ENCODE measurements around the gene SCGB3A2. TPM values are rescaled to one million over a fixed set of nuclear protein-coding genes. Genes with fewer than 3 reads are reported as not detected.

The SCGB3A2 gene
- polyA plus RNA-seq, 3 donors: 1.3 to 15.9 (median 9.3) TPM

- Histone ChIP-seq H3K4me2 (replicated peaks; ENCODE audit: extremely low read depth, low read length, poor library complexity, severe bottlenecking) (no peak overlapping the region), H3K9me3 (replicated peaks in 1 of 2; ENCODE audit: control insufficient read depth in 1 of 2, insufficient read depth in 1 of 2, low read length in 2 of 2) (no peaks in the 10 kb centered on the region), H3K4me1 (ENCODE audit: control insufficient read depth in 1 of 2, insufficient read depth in 2 of 2, low read length in 2 of 2) (peaks cover 0 to 5% of the 10 kb centered on the region in 2 donors), H3K27me3 (ENCODE audit: control insufficient read depth in 2 of 2, insufficient read depth in 2 of 2, low read length in 2 of 2) (no peaks in the 10 kb centered on the region), H3K27ac (ENCODE audit: low read depth in 1 of 2, low read length in 2 of 2) (no peak overlapping the region), H3K79me2 (ENCODE audit: insufficient read depth, low read length) (no peaks in the 10 kb centered on the region), H3K36me3 (replicated peaks in 1 of 2; ENCODE audit: control insufficient read depth in 1 of 2, insufficient read depth in 2 of 2, low read length in 2 of 2) (no peaks in the 10 kb centered on the region), H2AFZ (ENCODE audit: insufficient read depth, low read depth, low read length, poor library complexity, severe bottlenecking) (no peak overlapping the region), H4K20me1 (ENCODE audit: insufficient read depth, low read length) (no peaks in the 10 kb centered on the region), H3K4me3 (replicated peaks in 1 of 3; ENCODE audit: low read depth in 2 of 3, low read length in 3 of 3) (no peak overlapping the region), H3K9ac (ENCODE audit: insufficient read depth, low read length, poor library complexity, severe bottlenecking) (no peak overlapping the region)
- 100% methylated on average over 2 of the region's 3 CpGs for WGBS (ENCODE audit: insufficient coverage)
- intact Hi-C loops (cut with micrococcal nuclease): loop anchor here in 1 of 2 donors (10.0 kb wide), 1 partner anchor 83 kb away; no protein-coding TSS in a partner anchor
- H3K4me1 Mint-ChIP-seq: peaks cover 19% of the 10 kb centered on the region
- TF ChIP-seq, protein P1, sequence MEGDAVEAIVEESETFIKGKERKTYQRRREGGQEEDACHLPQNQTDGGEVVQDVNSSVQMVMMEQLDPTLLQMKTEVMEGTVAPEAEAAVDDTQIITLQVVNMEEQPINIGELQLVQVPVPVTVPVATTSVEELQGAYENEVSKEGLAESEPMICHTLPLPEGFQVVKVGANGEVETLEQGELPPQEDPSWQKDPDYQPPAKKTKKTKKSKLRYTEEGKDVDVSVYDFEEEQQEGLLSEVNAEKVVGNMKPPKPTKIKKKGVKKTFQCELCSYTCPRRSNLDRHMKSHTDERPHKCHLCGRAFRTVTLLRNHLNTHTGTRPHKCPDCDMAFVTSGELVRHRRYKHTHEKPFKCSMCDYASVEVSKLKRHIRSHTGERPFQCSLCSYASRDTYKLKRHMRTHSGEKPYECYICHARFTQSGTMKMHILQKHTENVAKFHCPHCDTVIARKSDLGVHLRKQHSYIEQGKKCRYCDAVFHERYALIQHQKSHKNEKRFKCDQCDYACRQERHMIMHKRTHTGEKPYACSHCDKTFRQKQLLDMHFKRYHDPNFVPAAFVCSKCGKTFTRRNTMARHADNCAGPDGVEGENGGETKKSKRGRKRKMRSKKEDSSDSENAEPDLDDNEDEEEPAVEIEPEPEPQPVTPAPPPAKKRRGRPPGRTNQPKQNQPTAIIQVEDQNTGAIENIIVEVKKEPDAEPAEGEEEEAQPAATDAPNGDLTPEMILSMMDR (IDR thresholded peaks at IDR 0.05): no peak
- peaks cover 0 to 2% (median 2%) of the 10 kb centered on the region in 3 donors for H3K27me3 Mint-ChIP-seq (ENCODE audit: low read depth in 3 of 3)
- no peak overlapping the region for H3K27ac Mint-ChIP-seq
- DNase-seq: no peak
- H3K9me3 Mint-ChIP-seq: no peaks in the 10 kb centered on the region
- H3K36me3 Mint-ChIP-seq: no peaks in the 10 kb centered on the region
- H3K4me3 Mint-ChIP-seq: no peak overlapping the region
These were observed 26.9 kb upstream of the SCGB3A2 start for GRCh38 chr5:147851578-147851977.

- TF ChIP-seq, protein P1 (IDR thresholded peaks at IDR 0.05): no peak
- no peak overlapping the region for H3K9ac ChIP-seq (ENCODE audit: insufficient read depth, low read length, poor library complexity, severe bottlenecking)
- no peak overlapping the region for H3K4me3 ChIP-seq (replicated peaks in 1 of 3; ENCODE audit: low read depth in 2 of 3, low read length in 3 of 3)
These were observed 26.1 kb upstream of the SCGB3A2 start for GRCh38 chr5:147852365-147852764.

More at GRCh38 chr5:147852365-147852764, 26.1 kb upstream of the SCGB3A2 start:
- Histone ChIP-seq H4K20me1 (ENCODE audit: insufficient read depth, low read length) (no peaks in the 10 kb centered on the region), H3K27ac (ENCODE audit: low read depth in 1 of 2, low read length in 2 of 2) (no peak overlapping the region), H3K36me3 (replicated peaks in 1 of 2; ENCODE audit: control insufficient read depth in 1 of 2, insufficient read depth in 2 of 2, low read length in 2 of 2) (no peaks in the 10 kb centered on the region), H2AFZ (ENCODE audit: insufficient read depth, low read depth, low read length, poor library complexity, severe bottlenecking) (no peak overlapping the region), H3K79me2 (ENCODE audit: insufficient read depth, low read length) (no peaks in the 10 kb centered on the region), H3K27me3 (ENCODE audit: control insufficient read depth in 2 of 2, insufficient read depth in 2 of 2, low read length in 2 of 2) (no peaks in the 10 kb centered on the region), H3K4me1 (ENCODE audit: control insufficient read depth in 1 of 2, insufficient read depth in 2 of 2, low read length in 2 of 2) (peaks cover 0 to 5% of the 10 kb centered on the region in 2 donors), H3K4me2 (replicated peaks; ENCODE audit: extremely low read depth, low read length, poor library complexity, severe bottlenecking) (no peak overlapping the region), H3K9me3 (replicated peaks in 1 of 2; ENCODE audit: control insufficient read depth in 1 of 2, insufficient read depth in 1 of 2, low read length in 2 of 2) (no peaks in the 10 kb centered on the region)
- Mint-ChIP-seq H3K4me3 (no peak overlapping the region), H3K9me3 (no peaks in the 10 kb centered on the region), H3K27ac (peak overlapping the region in 1 of 7 donors; percentile 21), H3K4me1 (peaks cover 19% of the 10 kb centered on the region), H3K36me3 (no peaks in the 10 kb centered on the region), H3K27me3 (ENCODE audit: low read depth in 3 of 3) (peaks cover 0 to 2% (median 2%) of the 10 kb centered on the region in 3 donors)
- intact Hi-C loops (cut with micrococcal nuclease): loop anchor here in 1 of 2 donors (10.0 kb wide), 1 partner anchor 82 kb away; no protein-coding TSS in a partner anchor
- WGBS (ENCODE audit: insufficient coverage): no CpG with 5 or more reads among the region's 3 CpGs
- no peak for DNase-seq
